Nephron progenitor cell (in vitro differentiated cells): ENCODE data around the gene SEPTIN11.

Experiments used
- DNase-seq: peaks from one replicate; pipeline ENCODE4 v3.0.0; 2021
- H3K27ac Mint-ChIP-seq: 2 replicates; pipeline ENCODE4 v1.8.0; 2021; ENCODE audit warnings: mild to moderate bottlenecking, moderate library complexity, mixed read lengths
- H3K27me3 Mint-ChIP-seq: 2 replicates; pipeline ENCODE4 v1.8.0; 2021; ENCODE audit warnings: mild to moderate bottlenecking, low read depth, mixed read lengths; ENCODE audit not compliant: poor library complexity
- H3K36me3 Mint-ChIP-seq: 2 replicates; pipeline ENCODE4 v1.8.0; 2021; ENCODE audit warnings: low read depth, mixed read lengths
- H3K4me1 Mint-ChIP-seq: 2 replicates; pipeline ENCODE4 v1.8.0; 2021; ENCODE audit warnings: mixed read lengths
- H3K4me3 Mint-ChIP-seq: 2 replicates; pipeline ENCODE4 v1.8.0; 2021; ENCODE audit warnings: mild to moderate bottlenecking, moderate library complexity, mixed read lengths
- H3K9me3 Mint-ChIP-seq: 2 replicates; pipeline ENCODE4 v1.8.0; 2021; ENCODE audit warnings: mild to moderate bottlenecking, moderate library complexity, mixed read lengths
- CTCF ChIP-seq: fragments of 200-600 bp; sonication (generic); IDR thresholded peaks from 2 replicates; pipeline ENCODE4 v1.5.0; 2021; ENCODE audit warnings: antibody characterized with exemption

Gene SEPTIN11

GRCh38 chr4:76996445-76996844 lies 46.9 kb downstream of the SEPTIN11 start:
- Mint-ChIP-seq H3K4me3 (no peak overlapping the region), H3K27ac (peak overlapping the region; percentile 51), H3K27me3 (no peaks in the 10 kb centered on the region), H3K9me3 (peaks cover 9% of the 10 kb centered on the region), H3K36me3 (peaks cover 83% of the 10 kb centered on the region), H3K4me1 (peaks cover 65% of the 10 kb centered on the region)
- DNase-seq = no peak
- TF ChIP-seq CTCF = no peak

GRCh38 chr4:76997077-76997476 lies 47.5 kb downstream of the SEPTIN11 start:
- Mint-ChIP-seq H3K27me3 (no peaks in the 10 kb centered on the region), H3K9me3 (peaks cover 9% of the 10 kb centered on the region), H3K36me3 (peaks cover 79% of the 10 kb centered on the region), H3K4me1 (peaks cover 68% of the 10 kb centered on the region), H3K27ac (no peak overlapping the region), H3K4me3 (no peak overlapping the region)
- TF ChIP-seq CTCF = no peak
- no peak for DNase-seq

GRCh38 chr4:76997532-76997931 lies 48.0 kb downstream of the SEPTIN11 start:
- Mint-ChIP-seq H3K4me3 (no peak overlapping the region), H3K4me1 (peaks cover 70% of the 10 kb centered on the region)

GRCh38 chr4:76998251-76998901 lies 48.8 kb downstream of the SEPTIN11 start:
- Mint-ChIP-seq H3K27ac (peak overlapping the region; percentile 28), H3K27me3 (no peaks in the 10 kb centered on the region), H3K9me3 (peaks cover 9% of the 10 kb centered on the region), H3K4me3 (no peak overlapping the region), H3K4me1 (peaks cover 70% of the 10 kb centered on the region), H3K36me3 (peaks cover 77% of the 10 kb centered on the region)
- DNase-seq = no peak
- no peak for TF ChIP-seq CTCF

More at GRCh38 chr4:76997532-76997931, 48.0 kb downstream of the SEPTIN11 start:
- DNase-seq = no peak
- H3K27me3 Mint-ChIP-seq = no peaks in the 10 kb centered on the region
- H3K27ac Mint-ChIP-seq = no peak overlapping the region
- H3K9me3 Mint-ChIP-seq = peaks cover 9% of the 10 kb centered on the region
- no peak for TF ChIP-seq CTCF
- H3K36me3 Mint-ChIP-seq = peaks cover 77% of the 10 kb centered on the region
